NCI-H2171 (cell line): ENCODE measurements around the gene ZCCHC24.

Experiments
- DNase-seq: peaks from one replicate; lab custom pipeline; 2025; lab: John Stamatoyannopoulos, UW

The ZCCHC24 gene

DNA sequence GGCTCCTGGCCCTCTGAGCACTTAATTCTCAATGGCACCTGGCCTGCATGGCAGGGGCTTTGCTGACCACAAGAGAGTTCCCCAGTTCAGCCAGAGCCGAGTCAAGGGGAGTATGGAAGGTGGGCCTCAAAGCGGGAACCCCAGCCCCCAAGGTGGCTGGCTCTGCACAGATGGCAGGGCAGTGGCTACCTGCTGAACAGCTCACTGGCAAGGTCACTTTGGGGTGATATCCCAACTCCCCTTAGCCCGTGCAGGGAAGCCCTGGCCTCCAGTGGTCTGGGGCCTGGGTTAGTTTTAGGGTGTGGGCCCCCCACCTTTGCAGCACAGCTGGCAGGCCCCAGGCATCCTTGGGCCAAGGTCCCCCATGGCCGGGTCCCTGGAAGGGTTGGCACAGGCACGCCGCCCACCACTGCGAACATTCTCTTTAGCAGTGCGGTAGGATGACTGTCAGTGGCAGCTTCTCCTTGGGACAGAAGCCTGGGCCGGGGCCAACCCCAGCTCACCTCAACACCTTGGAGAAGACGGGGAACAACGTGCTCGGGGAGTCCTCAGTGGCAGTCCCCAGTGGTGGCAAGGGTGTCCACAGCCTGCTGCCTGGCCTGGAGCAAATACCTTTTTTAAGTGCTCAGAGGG, 61.3 kb downstream of the ZCCHC24 start:
- no peak for DNase-seq

DNA sequence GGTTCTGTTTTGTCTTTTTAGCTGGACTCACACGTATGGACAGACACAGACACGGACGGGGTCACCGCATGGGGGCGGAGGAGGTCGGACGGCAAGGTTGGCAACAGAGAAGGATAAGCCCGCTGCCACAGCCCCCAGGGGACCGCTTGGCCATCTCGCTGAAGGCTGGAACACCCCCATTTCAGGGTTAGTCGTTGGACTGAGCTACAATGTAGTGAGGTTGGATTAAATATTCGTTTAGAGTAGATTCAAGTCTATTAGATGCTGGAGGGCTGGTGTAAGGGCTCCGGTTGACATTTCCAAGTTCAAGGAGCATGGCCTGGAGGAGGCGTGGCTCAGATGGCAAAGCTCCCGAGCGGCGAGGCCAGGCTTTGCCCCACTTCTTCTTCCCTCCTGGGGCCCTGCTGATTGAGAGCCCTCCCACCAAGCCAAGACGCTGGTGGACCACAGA, 62.9 kb downstream of the ZCCHC24 start:
- DNase-seq: no peak

GRCh38 chr10:79381804-79382221, 63.6 kb downstream of the ZCCHC24 start:
- DNase-seq: no peak

DNA sequence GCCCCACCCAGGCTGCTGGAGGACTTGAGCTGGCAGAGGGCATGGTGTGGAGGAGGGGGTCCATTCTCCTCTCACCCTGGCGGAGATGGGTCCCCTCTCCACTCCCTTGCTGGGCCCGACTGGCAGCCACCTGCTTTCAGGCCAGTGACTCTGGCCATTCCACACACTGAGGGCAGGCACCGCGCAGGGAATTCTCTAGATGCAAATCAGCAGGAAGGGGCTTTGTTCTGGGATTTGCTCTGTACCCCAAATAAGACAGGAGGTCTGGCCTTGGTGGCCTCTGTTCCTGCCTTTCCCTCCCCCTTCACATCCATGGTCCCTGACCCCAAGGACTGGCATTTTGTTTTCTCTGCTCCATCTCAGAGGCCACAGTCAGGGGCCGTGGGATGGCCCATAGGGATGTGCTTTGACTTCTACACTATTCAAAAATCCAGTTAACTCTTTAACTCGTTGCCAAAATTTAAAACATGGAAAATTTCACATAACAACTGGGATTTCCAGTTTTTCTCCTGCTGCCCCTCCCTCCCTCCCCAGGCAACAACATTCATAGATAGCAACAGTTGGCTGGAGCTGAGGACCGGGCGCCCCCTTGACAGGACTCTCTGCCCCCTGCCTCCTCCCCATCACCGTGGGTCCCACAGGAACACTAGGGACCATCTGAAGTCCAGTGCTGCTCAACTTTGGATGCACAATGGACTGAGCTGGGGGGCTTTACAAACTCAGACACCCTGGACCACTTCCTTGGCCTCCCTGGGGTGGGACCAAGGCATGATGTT, 64.3 kb downstream of the ZCCHC24 start:
- no peak for DNase-seq

- no peak for DNase-seq
Measured at GRCh38 chr10:79380125-79380945, 65.1 kb downstream of the ZCCHC24 start.

DNA sequence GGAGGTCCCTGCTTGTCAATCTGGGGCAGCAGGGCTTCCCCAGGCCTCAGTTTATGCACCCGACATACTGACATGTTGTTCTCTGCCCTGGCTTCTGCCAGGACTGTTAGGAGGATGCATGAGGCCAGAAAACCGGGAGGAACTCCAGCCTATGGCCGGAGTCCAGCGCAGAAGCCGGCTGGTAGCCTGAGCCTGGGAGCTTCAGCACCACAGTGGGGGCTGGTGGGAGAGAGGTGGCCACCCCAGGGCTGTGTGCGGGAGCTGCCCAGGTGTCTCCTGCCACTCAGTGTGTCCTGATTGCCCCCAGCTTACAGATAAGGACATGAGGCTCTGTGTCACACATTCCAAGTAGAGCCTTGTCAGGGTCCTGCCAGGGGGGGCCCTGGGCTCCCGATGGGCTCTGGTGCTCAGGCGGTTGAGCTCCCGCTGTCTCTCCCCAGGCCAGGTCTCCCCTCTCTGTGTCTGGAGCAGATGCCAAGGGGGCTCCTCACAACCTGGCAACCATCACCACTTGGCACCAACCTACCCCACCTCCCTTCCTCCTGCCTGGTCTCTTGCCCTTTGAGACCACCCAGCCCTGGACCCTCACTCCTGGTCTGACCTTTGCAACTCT, 65.8 kb downstream of the ZCCHC24 start:
- DNase-seq: no peak

DNA sequence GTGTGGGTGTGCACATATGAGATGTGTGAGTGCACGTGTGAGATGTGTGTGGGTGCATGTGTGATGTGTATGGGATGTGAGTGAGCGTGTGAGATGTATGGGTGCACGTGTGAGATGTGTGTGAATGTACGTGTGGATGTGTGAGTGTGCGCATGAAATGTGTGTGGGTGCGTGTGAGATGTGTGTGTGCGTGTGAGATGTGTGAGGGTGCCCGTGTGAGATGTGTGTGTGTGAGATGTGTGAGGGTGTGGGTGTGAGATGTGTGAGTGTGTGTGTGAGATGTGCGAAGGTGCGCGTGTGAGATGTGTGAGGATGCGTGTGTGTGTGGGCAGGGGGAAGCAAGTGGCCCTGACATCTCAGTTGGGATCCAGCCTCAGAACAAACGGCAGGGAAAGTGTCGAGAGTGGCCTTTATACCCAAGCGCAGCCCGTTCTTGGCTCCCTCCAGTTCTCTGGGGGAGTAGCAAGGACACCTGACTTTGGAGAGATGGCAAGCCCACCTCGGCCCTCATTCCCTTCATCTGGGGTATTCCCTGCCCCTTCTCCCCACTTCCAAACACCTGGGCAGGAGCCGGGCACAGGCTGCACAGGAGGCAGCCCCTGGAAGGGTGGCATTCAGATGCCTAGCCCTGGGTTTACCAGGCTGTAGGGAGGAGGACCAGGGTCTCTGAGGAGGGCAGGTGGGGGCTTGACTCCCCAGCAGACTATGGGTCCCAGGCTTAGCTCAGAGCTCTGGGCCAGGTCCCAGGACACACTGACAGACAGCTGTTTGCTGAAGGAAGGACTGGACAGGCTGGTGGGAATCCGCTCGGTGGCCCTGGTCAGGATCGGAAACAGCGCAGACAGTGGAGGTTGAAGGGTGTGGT, 66.5 kb downstream of the ZCCHC24 start:
- DNase-seq: no peak

GRCh38 chr10:79378383-79378646, 67.1 kb downstream of the ZCCHC24 start:
- no peak for DNase-seq

- DNase-seq: no peak
Measured at GRCh38 chr10:79377557-79378382, 67.7 kb downstream of the ZCCHC24 start.

GRCh38 chr10:79376751-79377556, 68.5 kb downstream of the ZCCHC24 start:
- no peak for DNase-seq

GRCh38 chr10:79376078-79376628, 69.3 kb downstream of the ZCCHC24 start:
- no peak for DNase-seq

DNA sequence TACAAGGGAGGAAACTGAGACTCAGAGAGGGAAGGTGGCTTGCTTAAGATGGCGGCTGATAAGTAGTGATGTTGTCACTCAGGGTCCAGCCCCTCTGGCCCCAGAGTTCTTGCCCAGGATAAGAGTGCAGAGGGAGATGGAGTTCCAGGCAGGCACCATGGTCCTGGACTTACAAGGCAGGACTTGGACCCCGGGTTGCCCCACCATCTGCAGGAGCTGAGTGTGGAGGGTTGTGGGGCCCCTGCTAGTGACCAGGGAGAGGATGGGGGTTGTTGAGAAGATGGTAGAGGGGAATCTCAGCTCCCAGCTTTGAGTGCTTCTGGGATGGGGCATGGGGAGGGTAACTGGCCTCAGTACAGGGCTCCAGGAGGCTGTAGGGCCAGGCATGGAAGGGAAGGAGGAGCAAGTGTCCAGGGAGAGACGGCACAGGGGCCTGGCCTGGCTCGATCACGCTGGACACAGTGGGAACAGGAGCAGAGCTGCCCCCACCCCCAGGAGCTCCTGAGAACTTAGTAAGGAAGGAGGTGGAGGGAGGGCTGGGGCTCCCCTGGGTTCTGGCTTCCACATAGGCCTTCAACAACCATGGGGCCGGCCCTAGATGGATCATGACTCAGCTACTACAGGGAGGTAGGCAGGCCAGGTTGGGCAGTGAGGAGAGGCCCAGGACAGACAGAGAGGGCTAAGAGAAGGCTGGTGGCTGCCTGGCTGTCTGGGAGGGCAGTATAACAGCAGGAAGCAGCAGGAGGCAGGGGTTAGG, 69.9 kb downstream of the ZCCHC24 start:
- DNase-seq: no peak

DNA sequence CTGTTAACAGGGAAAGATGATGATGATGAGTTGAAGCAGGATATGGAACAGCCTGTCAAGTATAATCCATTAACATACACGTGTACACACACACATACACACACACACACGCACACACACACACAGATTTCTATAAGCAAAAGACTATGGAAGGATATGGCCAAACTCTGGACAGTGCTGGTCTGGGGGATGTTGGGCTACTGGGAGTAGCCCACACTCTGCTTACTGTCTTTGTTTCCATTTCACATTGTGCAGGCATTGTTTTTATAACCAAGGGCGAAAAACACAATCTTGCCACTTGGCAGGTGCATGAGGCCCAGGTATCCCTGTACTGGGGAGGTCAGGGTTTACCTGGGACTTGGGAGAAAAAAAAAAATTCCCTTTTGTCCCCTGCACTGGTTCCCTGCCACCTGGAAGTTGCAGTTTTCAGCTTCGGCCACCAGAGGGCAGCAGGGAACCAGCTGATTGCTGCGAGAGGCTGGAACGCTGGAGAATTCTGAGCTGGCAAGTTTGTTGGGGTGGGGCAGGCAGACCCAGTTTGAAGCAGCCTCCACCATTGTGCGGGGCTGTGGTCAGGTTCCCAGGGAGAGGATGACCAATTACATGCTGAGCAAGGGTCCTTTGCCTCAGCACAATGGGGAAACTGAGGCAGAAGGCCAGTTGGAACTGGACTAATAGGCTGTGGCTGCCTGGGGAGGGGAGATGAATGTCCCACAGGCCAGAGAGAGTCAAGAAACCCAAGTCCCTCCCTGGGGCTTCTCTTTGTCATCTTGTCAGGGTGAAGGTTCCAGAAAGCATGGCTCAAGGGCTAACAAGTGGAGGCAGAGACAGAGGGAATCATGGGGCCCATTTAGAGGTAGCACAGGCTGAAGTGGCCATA, 70.9 kb downstream of the ZCCHC24 start:
- DNase-seq: peak; percentile 15

- DNase-seq: no peak
Measured at GRCh38 chr10:79372871-79373270, 72.6 kb downstream of the ZCCHC24 start.

DNA sequence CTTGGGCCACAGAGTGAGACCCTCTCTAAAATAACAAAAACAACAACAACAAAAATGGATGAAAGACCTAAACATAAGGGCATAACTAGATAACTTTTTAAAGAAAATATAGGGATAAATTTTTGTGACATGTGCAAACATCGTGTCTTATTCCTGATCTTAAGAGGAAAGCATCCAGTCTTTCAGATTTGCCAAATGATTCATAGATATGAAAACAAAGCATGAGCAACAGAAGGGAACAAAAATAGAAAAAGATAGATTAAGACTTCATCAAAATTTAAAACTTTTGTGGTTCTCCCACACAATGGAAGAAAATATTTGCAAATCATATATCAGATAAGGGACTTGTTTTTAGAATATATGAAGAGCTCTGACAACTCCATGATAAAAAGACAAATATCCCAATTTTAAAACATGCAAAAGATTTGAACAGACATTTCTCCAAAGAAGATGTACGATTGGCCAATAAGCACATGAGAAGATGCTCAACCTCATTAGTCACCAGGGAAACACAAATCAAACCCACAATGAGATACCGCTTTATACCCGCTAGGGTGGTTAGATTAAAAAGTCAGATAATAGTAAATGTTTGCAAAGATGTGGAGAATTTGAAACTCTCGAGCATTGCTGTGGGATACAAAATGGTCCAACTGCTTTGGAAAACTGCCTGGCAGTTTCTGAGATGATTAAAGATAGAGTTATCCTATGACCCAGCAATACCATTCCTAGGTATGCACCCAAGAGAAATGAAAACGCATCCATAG, 77.8 kb downstream of the ZCCHC24 start:
- DNase-seq: no peak

- no peak for DNase-seq
Measured at GRCh38 chr10:79361726-79362397, 83.6 kb downstream of the ZCCHC24 start.
